Measurements from ENCODE around the gene NDST3.

- no peak for TF ChIP-seq CTCF (optimal IDR thresholded peaks at IDR 0.05 in 1 of 3, IDR thresholded peaks at IDR 0.05 in 1 of 3, conservative IDR thresholded peaks at IDR 0.05 in 1 of 3; ENCODE audit: extremely low read depth in 1 of 3, insufficient read depth in 2 of 3, low read length in 3 of 3)
- TF ChIP-seq EZH2 (IDR thresholded peaks at IDR 0.05; ENCODE audit: low read length), result no peak
These were observed 203.2 kb downstream of the NDST3 start for GRCh38 chr4:118237531-118237930.
